ENCODE measurements around the gene FRMD4A.
A peak's percentile ranks its signal among the peaks of the same experiment; 100 is the strongest.
"Not testable (repeated sequence)": the region's sequence is repeated elsewhere in the genome, so short reads cannot be mapped to it uniquely, and the experiment has no call there.

The FRMD4A gene

DNA sequence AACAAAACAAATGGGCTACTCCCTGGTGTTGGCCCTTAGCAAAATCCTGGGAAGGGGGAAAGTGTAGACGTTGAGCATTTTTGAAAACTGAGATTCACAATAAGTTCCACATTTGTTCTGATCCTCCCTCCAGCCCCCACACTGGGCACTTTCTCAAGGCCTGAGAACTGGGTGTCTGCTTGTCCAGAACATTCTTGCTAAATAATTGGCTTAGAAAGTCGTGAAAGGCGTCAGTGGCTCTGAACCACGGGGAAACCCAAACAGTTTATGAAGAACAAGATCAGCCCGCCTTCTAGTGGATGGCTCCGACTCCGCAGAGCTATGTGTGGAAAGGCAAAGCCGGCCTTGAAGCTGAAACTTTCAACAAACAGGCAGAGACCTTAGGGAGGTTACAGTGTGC lies 373.9 kb downstream of the FRMD4A start:
- TF ChIP-seq, protein P1, sequence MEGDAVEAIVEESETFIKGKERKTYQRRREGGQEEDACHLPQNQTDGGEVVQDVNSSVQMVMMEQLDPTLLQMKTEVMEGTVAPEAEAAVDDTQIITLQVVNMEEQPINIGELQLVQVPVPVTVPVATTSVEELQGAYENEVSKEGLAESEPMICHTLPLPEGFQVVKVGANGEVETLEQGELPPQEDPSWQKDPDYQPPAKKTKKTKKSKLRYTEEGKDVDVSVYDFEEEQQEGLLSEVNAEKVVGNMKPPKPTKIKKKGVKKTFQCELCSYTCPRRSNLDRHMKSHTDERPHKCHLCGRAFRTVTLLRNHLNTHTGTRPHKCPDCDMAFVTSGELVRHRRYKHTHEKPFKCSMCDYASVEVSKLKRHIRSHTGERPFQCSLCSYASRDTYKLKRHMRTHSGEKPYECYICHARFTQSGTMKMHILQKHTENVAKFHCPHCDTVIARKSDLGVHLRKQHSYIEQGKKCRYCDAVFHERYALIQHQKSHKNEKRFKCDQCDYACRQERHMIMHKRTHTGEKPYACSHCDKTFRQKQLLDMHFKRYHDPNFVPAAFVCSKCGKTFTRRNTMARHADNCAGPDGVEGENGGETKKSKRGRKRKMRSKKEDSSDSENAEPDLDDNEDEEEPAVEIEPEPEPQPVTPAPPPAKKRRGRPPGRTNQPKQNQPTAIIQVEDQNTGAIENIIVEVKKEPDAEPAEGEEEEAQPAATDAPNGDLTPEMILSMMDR (IDR thresholded peaks at IDR 0.05; ENCODE audit: low read depth, low read length), result peak; percentile 79
- DNase-seq (ENCODE audit: extremely low read depth, low read depth), result peak; percentile 87

DNA sequence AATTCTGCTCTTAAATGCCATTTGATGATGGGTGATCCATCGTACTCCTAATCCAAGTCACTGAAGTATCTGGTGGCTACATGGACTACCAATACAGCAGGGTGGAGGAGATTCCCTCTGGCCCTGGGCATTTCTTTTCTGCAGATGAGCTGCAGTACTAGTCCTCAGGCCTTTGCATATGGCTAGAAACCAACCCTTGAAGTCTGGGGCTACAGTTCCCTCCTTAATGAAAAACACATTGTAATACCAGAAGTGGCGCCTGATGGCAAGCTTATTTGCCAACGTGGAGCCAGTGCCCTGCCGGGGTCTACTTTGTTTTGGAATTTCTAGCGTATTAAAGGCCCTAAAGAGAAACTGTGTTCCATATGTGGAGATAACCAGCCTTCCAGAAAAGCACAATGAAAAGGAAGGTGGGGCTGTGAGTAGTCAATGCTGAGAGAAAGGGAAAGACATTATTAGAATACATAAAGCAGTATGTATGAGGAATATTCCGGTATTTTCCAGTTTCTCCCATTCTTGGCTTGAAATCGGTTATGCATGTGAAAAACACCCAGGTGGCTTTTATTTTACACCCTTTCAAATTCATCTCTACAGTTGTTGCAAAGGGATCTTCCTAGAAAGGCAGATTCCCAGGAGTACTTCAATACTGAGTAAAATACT lies 375.2 kb downstream of the FRMD4A start:
- TF ChIP-seq, protein P1 (IDR thresholded peaks at IDR 0.05; ENCODE audit: low read depth, low read length), result no peak

DNA sequence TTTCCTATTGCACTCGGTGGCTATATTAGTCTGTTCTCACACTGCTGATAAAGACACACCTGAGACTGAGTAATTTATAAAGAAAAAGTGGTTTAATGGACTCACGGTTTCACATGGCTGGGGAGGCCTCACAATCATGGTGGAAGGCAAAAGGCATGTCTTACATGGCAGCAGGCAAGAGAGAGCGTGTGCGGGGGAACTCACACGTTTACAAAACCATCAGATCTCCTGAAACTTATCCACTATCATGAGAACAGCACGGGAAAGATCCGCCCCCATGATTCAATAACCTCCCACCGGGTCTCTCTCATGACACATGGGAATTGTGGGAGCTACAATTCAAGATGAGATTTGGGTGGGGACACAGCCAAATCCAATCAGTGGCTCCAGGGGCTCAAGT lies 376.5 kb downstream of the FRMD4A start:
- not testable (repeated sequence) for DNase-seq (ENCODE audit: extremely low read depth, low read depth)

More for the DNA sequence above, 375.2 kb downstream of the FRMD4A start:
- DNase-seq (ENCODE audit: extremely low read depth, low read depth), result no peak

DNA sequence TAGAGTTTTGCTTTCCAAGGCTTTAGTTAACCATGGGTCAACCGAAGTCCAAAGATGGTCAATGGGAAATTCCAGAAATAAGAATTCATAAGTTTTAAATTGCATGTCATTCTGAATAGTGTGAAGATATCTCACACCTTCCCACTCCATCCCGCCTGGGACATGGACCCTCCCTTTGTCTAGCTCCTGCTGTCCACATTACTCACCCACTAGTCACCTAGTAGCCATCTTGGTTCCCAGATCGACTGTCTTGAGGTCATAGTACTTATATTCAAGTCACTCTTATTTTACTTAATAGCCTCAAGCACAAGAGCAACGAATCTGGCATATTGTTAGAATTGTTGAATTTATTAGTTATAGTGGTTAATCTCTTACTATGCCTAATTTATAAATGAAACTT lies 377.4 kb downstream of the FRMD4A start:
- TF ChIP-seq, protein P1 (IDR thresholded peaks at IDR 0.05; ENCODE audit: low read depth, low read length), result no peak
- DNase-seq (ENCODE audit: extremely low read depth, low read depth), result no peak

DNA sequence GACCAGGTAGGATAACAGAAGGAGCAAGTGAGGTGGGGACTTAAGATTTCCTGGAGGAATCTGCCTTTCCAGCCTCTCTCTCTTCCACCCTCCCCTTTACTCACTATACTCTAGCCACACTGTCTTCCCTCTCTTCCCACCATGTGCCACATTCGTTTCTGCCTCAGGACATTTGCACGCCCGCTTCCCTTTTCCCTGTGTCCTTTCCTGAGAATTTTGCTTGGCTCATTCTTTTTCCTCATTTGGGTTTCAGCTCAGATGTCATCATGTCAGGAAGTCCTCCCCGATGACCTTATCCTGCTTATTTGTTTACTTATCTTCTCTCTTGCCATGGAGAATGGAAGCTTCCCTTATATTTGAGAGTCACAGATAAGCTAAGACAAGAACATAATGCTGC lies 380.2 kb downstream of the FRMD4A start:
- no peak for DNase-seq (ENCODE audit: extremely low read depth, low read depth)
- TF ChIP-seq, protein P1 (IDR thresholded peaks at IDR 0.05; ENCODE audit: low read depth, low read length), result no peak

DNA sequence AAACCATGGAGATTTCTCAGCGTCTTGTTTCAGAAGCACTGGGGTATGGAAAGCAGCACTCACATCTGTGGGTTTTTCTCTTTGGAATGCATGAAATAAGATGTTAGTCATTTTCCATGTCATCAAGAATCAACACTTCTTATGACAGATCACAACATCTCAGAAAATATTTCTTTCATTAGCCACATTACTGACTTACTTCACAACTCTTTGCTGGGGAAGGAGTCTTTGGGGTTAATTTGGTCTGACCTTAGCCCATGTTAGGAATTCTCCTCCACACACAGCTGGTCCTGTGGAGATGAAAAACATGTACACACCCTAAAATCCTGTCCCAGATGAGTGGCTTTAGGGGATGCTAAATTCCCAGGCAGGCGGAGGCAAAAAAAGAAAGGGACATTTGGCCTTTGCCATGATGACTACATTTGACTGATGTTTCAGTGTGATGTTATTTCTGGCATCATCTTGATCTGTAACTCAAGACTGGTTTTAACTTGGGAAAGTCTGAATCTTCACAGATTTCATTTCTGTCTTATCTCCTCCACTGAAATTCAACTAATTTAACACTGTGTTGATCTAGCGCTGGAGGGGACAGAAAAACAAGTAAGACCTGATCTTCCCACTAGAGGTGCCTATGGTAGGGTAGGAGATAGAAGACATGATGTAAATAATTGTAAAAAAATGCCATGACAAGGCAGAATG lies 380.7 kb downstream of the FRMD4A start:
- TF ChIP-seq, protein P1 (IDR thresholded peaks at IDR 0.05; ENCODE audit: low read depth, low read length), result no peak
- DNase-seq (ENCODE audit: extremely low read depth, low read depth), result no peak

DNA sequence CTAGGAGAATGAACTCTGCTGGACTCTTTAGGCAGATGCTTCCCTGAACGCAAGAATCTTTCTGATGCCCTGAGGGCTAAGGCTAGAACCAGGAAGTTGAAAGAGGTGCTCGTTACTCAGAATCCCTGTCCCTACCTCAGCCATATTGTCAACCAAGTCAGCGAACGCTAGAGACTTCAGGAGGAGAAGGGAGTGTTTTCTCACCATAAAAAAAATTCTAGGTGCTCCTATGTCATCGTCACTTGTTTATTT lies 384.6 kb downstream of the FRMD4A start:
- TF ChIP-seq, protein P1 (IDR thresholded peaks at IDR 0.05; ENCODE audit: low read depth, low read length), result no peak
- no peak for DNase-seq (ENCODE audit: extremely low read depth, low read depth)

Data from AG09319 (cell line).